NCI-H146 treated with DMSO at 0.1 percent for 48 hours (cell line): Measurements from ENCODE around the gene TM4SF20.
"Not testable (repeated sequence)": the region's sequence is repeated elsewhere in the genome, so short reads cannot be mapped to it uniquely, and the experiment has no call there.

Source experiments
- DNase-seq: peaks from one replicate; lab custom pipeline; 2025; ENCODE audit not compliant: unreplicated experiment; lab: John Stamatoyannopoulos, UW

Gene TM4SF20

GRCh38 chr2:227368574-227368973 is 10.5 kb downstream of the TM4SF20 start:
- no peak for DNase-seq

GRCh38 chr2:227367427-227367795 is 11.7 kb downstream of the TM4SF20 start:
- no peak for DNase-seq

GRCh38 chr2:227366769-227367426 is 12.2 kb downstream of the TM4SF20 start:
- no peak for DNase-seq

- DNase-seq, result no peak
Observed at GRCh38 chr2:227365833-227366232, 13.3 kb downstream of the TM4SF20 start.

- not testable (repeated sequence) for DNase-seq
Observed at GRCh38 chr2:227364585-227365263, 14.4 kb downstream of the TM4SF20 start.

- no peak for DNase-seq
Observed at GRCh38 chr2:227363756-227364155, 15.3 kb downstream of the TM4SF20 start.

GRCh38 chr2:227360351-227360750 is 18.8 kb downstream of the TM4SF20 start:
- DNase-seq, result no peak

GRCh38 chr2:227351639-227352038 is 27.5 kb downstream of the TM4SF20 start:
- DNase-seq, result no peak

- DNase-seq, result no peak
Observed at GRCh38 chr2:227349989-227350612, 29.0 kb downstream of the TM4SF20 start.

- DNase-seq, result no peak
Observed at GRCh38 chr2:227348324-227348723, 30.8 kb downstream of the TM4SF20 start.

GRCh38 chr2:227347117-227347516 is 32.0 kb downstream of the TM4SF20 start:
- DNase-seq, result no peak

- DNase-seq, result no peak
Observed at GRCh38 chr2:227344231-227344630, 34.9 kb downstream of the TM4SF20 start.

- no peak for DNase-seq
Observed at GRCh38 chr2:227341553-227341952, 37.6 kb downstream of the TM4SF20 start.

GRCh38 chr2:227340106-227340505 is 39.0 kb downstream of the TM4SF20 start:
- DNase-seq, result no peak

- DNase-seq, result no peak
Observed at GRCh38 chr2:227339098-227339599, 40.0 kb downstream of the TM4SF20 start.

- DNase-seq, result no peak
Observed at GRCh38 chr2:227337442-227337841, 41.7 kb downstream of the TM4SF20 start.

GRCh38 chr2:227335713-227336112 is 43.4 kb downstream of the TM4SF20 start:
- no peak for DNase-seq

GRCh38 chr2:227326783-227327182 is 52.3 kb downstream of the TM4SF20 start:
- no peak for DNase-seq

- DNase-seq, result no peak
Observed at GRCh38 chr2:227325839-227326195, 53.3 kb downstream of the TM4SF20 start.

- DNase-seq, result peak; percentile 51
Observed at GRCh38 chr2:227324995-227325838, 53.9 kb downstream of the TM4SF20 start, which contains the start of gene MFF. MFF (plus strand) TSS chr2:227325251; CDS start chr2:227330666, 5,415 bp downstream.

GRCh38 chr2:227324642-227324994 is 54.5 kb downstream of the TM4SF20 start:
- DNase-seq, result peak; percentile 28
